Cardiac muscle cell (in vitro differentiated cells and primary cell): ENCODE data around the gene COQ4. TPM values are rescaled to one million over a fixed set of nuclear protein-coding genes. Genes with fewer than 3 reads are reported as not detected.

ENCODE experiments used
- DNase-seq, 2 donors: peaks; one replicate each; pipeline versions ENCODE4 v3.0.0 to v3.0.0-alpha.2; 2010 to 2017; ENCODE audit warnings: low read depth in 1 of 2, low spot score in 1 of 2
- H3K27ac ChIP-seq: fragments of 200-600 bp; sonication (generic); 2 replicates; pipeline ENCODE4 v1.5.1; 2016
- H3K27me3 ChIP-seq: fragments of 200-600 bp; sonication (generic); 2 replicates; pipeline ENCODE4 v1.6.0; 2016; ENCODE audit warnings: control low read depth
- H3K36me3 ChIP-seq: fragments of 200-600 bp; sonication (generic); 2 replicates; pipeline ENCODE4 v1.5.1; 2016; ENCODE audit warnings: control low read depth
- H3K4me1 ChIP-seq: fragments of 200-600 bp; sonication (generic); 2 replicates; pipeline ENCODE4 v1.8.1; 2017; ENCODE audit warnings: low read depth, mild to moderate bottlenecking, mixed run types
- H3K4me3 ChIP-seq: fragments of 200-600 bp; sonication (generic); 2 replicates; pipeline ENCODE4 v1.5.1; 2016; ENCODE audit warnings: mild to moderate bottlenecking
- H3K9me3 ChIP-seq: fragments of 200-600 bp; sonication (generic); 2 replicates; pipeline ENCODE4 v1.5.1; 2017; ENCODE audit warnings: low read depth, mild to moderate bottlenecking, control low read depth
- polyA plus RNA-seq: library from polyadenylated mRNA; unstranded; fragments of >200 nt; fragmentation: Nextera tagmentation; extraction: Ambion mirVana; gene quantifications from 2 replicates; pipeline ENCODE4 v1.2.1, GENCODE V29; 2016
- total RNA-seq: library from RNA; depleted of rRNA; stranded (reverse); fragments of >200 nt; gene quantifications from 2 replicates; pipeline ENCODE4 v1.2.3, GENCODE V29; 2016
- TF ChIP-seq, protein P1 (sequence below): IDR thresholded peaks from 2 replicates; pipeline ENCODE4 v1.5.1; 2012; ENCODE audit warnings: low read depth, mild to moderate bottlenecking, low read length

COQ4 gene
- total and polyA plus RNA-seq, 2 experiments from 2014 or later: 81.1 to 87.1 TPM

DNA sequence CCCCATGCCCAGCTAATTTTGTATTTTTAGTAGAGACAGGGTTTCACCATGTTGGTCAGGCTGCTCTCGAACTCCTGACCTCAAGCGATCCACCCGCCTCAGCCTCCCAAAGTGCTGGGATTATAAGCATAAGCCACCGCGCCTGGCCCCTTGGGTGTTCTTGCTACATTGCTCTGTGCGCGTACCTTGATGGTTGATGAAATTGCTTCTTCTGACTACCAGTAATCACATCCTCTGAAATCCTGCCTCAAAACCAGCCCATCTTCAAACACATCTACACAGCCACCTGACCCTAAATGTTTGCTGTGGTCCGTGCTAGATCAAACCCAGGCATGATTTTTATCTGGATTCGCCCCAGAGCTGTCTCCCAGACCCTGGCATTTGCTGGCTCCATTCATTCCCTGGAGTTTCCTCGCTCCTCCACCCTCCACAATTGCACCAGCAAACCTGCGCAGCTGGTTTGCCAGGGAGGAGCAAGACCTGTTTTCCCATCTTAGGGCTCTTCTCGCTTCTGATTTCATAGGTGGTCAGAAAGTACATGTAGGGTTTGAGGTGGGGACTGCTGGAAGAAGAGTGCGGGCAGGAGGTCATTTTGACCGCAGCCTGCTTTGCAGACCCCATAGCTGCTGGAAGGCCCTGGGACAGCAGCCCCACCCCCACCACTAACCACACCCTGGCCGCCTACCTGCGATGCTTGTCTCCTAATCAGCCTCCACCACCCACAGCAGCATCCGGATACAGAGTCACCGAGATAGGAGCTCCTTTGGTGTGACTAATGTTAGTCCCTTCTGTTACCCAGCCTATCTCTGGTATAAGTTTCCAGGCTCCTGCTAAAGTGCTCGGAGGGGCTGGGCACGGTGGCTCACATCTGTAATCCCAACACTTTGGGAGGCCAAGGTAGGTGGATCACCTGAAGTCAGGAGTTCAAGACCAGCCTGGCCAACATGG lies 23.8 kb upstream of the COQ4 start:
- Histone ChIP-seq H3K27ac (no peak overlapping the region), H3K36me3 (no peaks in the 10 kb centered on the region), H3K9me3 (no peaks in the 10 kb centered on the region), H3K27me3 (no peaks in the 10 kb centered on the region), H3K4me1 (no peaks in the 10 kb centered on the region), H3K4me3 (no peak overlapping the region)
- TF ChIP-seq, protein P1, sequence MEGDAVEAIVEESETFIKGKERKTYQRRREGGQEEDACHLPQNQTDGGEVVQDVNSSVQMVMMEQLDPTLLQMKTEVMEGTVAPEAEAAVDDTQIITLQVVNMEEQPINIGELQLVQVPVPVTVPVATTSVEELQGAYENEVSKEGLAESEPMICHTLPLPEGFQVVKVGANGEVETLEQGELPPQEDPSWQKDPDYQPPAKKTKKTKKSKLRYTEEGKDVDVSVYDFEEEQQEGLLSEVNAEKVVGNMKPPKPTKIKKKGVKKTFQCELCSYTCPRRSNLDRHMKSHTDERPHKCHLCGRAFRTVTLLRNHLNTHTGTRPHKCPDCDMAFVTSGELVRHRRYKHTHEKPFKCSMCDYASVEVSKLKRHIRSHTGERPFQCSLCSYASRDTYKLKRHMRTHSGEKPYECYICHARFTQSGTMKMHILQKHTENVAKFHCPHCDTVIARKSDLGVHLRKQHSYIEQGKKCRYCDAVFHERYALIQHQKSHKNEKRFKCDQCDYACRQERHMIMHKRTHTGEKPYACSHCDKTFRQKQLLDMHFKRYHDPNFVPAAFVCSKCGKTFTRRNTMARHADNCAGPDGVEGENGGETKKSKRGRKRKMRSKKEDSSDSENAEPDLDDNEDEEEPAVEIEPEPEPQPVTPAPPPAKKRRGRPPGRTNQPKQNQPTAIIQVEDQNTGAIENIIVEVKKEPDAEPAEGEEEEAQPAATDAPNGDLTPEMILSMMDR: no peak
- no peak for DNase-seq

GRCh38 chr9:128304136-128304970 lies 18.3 kb upstream of the COQ4 start:
- TF ChIP-seq, protein P1: no peak
- H3K36me3 ChIP-seq: peaks cover under 1% of the 10 kb centered on the region
- DNase-seq: no peak
- no peaks in the 10 kb centered on the region for H3K9me3 ChIP-seq
- no peaks in the 10 kb centered on the region for H3K27me3 ChIP-seq
- H3K4me3 ChIP-seq: no peak overlapping the region
- no peak overlapping the region for H3K27ac ChIP-seq
- no peaks in the 10 kb centered on the region for H3K4me1 ChIP-seq

- no peak for DNase-seq
- Histone ChIP-seq H3K9me3 (no peaks in the 10 kb centered on the region), H3K27ac (no peak overlapping the region), H3K4me3 (no peak overlapping the region), H3K27me3 (no peaks in the 10 kb centered on the region), H3K36me3 (peaks cover 4% of the 10 kb centered on the region), H3K4me1 (no peaks in the 10 kb centered on the region)
- TF ChIP-seq, protein P1: no peak
Measured at GRCh38 chr9:128304971-128305288, 17.7 kb upstream of the COQ4 start.

DNA sequence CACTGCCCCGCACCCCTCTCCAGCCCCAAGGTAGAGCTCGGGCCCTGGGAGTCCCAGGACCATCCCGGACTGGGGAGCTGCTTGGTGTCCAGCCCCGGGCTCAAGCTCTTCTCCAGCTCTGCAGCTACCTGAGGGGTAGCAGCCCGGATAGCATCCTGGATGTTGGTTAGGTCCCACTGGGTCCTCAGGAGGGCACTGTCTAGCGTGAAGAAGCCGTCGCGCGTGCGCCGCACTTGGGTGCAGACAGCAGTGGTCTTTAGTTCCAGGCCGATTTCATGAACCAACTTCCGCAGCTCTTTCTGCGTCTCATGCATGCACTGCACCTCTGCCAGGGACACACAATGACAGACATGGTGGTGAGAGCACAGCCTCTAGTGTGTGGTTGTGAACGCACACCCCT lies 13.1 kb upstream of the COQ4 start:
- Histone ChIP-seq H3K4me3 (no peak overlapping the region), H3K9me3 (no peaks in the 10 kb centered on the region), H3K36me3 (peaks cover 13% of the 10 kb centered on the region), H3K27me3 (no peaks in the 10 kb centered on the region), H3K27ac (peak overlapping the region; percentile 73), H3K4me1 (no peaks in the 10 kb centered on the region)
- DNase-seq: no peak
- TF ChIP-seq, protein P1: no peak

GRCh38 chr9:128310461-128310860 lies 12.2 kb upstream of the COQ4 start:
- H3K36me3 ChIP-seq: peaks cover 20% of the 10 kb centered on the region
- H3K27me3 ChIP-seq: no peaks in the 10 kb centered on the region
- no peak for DNase-seq
- no peak overlapping the region for H3K4me3 ChIP-seq
- H3K27ac ChIP-seq: peak overlapping the region; percentile 73
- H3K9me3 ChIP-seq: no peaks in the 10 kb centered on the region
- TF ChIP-seq, protein P1: no peak
- H3K4me1 ChIP-seq: no peaks in the 10 kb centered on the region
